ENCODE measurements around the gene FOXD2. TPM values are rescaled to one million over a fixed set of nuclear protein-coding genes. Genes with fewer than 3 reads are reported as not detected.

Gene FOXD2
- polyA plus RNA-seq, 1 of the 3 experiments (the other 2 are of a cell fraction), result not detected

- Histone ChIP-seq H3K27ac (ENCODE audit: low read depth in 2 of 2, low read length in 1 of 2) (no peak overlapping the region), H3K9me3 (no peaks in the 10 kb centered on the region), H3K27me3 (ENCODE audit: insufficient read depth) (no peaks in the 10 kb centered on the region), H4K20me1 (ENCODE audit: insufficient read depth) (no peaks in the 10 kb centered on the region), H3K4me2 (no peak overlapping the region), H3K9me2 (no peaks in the 10 kb centered on the region), H3F3A (replicated peaks; ENCODE audit: insufficient read depth) (no peaks in the 10 kb centered on the region), H3K36me3 (replicated peaks in 1 of 2; ENCODE audit: control insufficient read depth in 1 of 2, insufficient read depth in 2 of 2, low read length in 1 of 2) (no peaks in the 10 kb centered on the region), H3K79me2 (ENCODE audit: insufficient read depth) (no peaks in the 10 kb centered on the region), H2AFZ (ENCODE audit: low read depth) (no peak overlapping the region), H3K4me3 (ENCODE audit: low read depth in 2 of 2, low read length in 1 of 2) (no peak overlapping the region), H3K4me1 (ENCODE audit: control insufficient read depth in 1 of 2, insufficient read depth in 2 of 2, low read depth in 1 of 2, low read length in 1 of 2) (no peaks in the 10 kb centered on the region), H3K9ac (no peak overlapping the region)
- POLR2A ChIA-PET, result no interaction called here
- TF ChIP-seq FOXJ3 (CRISPR knock-in tag; IDR thresholded peaks at IDR 0.05) (no peak), MXI1 (IDR thresholded peaks at IDR 0.05; ENCODE audit: low read depth, low read length) (no peak), FOSL2 (IDR thresholded peaks at IDR 0.05; ENCODE audit: borderline replicate concordance, low read depth) (no peak), TEAD4 (IDR thresholded peaks at IDR 0.05; ENCODE audit: borderline replicate concordance, insufficient read depth) (no peak)
- CTCF ChIA-PET, result interaction anchor here (7.6 kb wide), 1 partner anchor 17 kb away, joined by 41 read pairs; no protein-coding TSS in a partner anchor
- WGBS (ENCODE audit: low lambda C conversion rate), result 83% methylated on average over 5 of the region's 5 CpGs
- DNase-seq, result no peak
Observed at GRCh38 chr1:47405697-47406096, 32.1 kb upstream of the FOXD2 start.

DNA sequence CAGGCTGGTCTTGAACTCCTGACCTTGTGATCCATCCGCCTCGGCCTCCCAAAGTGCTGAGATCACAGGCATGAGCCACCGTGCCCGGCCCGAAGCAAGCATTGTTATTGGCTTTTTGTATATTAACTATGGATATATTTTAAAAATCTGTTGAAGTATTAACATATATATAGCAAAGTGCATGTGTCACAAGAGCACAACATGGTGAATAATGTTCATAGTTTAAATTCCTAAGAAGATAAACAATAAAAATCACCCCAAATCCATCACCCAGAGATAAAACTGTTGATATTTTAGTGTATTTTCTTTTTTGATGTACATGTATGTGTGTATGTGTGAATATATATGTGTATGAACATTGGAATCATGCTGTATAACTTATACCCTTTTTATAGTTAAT, 30.9 kb upstream of the FOXD2 start:
- H3K36me3 ChIP-seq (replicated peaks in 1 of 2; ENCODE audit: control insufficient read depth in 1 of 2, insufficient read depth in 2 of 2, low read length in 1 of 2), result no peaks in the 10 kb centered on the region
- CTCF ChIA-PET, result interaction anchor here (0.8 to 3.6 kb wide), 6 partner anchors 14 to 333 kb away, joined by 3 to 18 read pairs (median 5); no protein-coding TSS in a partner anchor
- no peak for TF ChIP-seq MAX (IDR thresholded peaks at IDR 0.05; ENCODE audit: low read depth)
- TF ChIP-seq, protein P1, sequence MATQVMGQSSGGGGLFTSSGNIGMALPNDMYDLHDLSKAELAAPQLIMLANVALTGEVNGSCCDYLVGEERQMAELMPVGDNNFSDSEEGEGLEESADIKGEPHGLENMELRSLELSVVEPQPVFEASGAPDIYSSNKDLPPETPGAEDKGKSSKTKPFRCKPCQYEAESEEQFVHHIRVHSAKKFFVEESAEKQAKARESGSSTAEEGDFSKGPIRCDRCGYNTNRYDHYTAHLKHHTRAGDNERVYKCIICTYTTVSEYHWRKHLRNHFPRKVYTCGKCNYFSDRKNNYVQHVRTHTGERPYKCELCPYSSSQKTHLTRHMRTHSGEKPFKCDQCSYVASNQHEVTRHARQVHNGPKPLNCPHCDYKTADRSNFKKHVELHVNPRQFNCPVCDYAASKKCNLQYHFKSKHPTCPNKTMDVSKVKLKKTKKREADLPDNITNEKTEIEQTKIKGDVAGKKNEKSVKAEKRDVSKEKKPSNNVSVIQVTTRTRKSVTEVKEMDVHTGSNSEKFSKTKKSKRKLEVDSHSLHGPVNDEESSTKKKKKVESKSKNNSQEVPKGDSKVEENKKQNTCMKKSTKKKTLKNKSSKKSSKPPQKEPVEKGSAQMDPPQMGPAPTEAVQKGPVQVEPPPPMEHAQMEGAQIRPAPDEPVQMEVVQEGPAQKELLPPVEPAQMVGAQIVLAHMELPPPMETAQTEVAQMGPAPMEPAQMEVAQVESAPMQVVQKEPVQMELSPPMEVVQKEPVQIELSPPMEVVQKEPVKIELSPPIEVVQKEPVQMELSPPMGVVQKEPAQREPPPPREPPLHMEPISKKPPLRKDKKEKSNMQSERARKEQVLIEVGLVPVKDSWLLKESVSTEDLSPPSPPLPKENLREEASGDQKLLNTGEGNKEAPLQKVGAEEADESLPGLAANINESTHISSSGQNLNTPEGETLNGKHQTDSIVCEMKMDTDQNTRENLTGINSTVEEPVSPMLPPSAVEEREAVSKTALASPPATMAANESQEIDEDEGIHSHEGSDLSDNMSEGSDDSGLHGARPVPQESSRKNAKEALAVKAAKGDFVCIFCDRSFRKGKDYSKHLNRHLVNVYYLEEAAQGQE (IDR thresholded peaks at IDR 0.05; ENCODE audit: low read depth, low read length), result no peak
- TF ChIP-seq EP300 (IDR thresholded peaks at IDR 0.05; ENCODE audit: borderline replicate concordance in 1 of 2, low read depth in 1 of 2, low read length in 1 of 2), result no peak
- TF ChIP-seq RXRA (IDR thresholded peaks at IDR 0.05; ENCODE audit: borderline replicate concordance, low read depth), result no peak
- TF ChIP-seq, protein P2, sequence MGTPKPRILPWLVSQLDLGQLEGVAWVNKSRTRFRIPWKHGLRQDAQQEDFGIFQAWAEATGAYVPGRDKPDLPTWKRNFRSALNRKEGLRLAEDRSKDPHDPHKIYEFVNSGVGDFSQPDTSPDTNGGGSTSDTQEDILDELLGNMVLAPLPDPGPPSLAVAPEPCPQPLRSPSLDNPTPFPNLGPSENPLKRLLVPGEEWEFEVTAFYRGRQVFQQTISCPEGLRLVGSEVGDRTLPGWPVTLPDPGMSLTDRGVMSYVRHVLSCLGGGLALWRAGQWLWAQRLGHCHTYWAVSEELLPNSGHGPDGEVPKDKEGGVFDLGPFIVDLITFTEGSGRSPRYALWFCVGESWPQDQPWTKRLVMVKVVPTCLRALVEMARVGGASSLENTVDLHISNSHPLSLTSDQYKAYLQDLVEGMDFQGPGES (IDR thresholded peaks at IDR 0.05; ENCODE audit: low read depth, low read length), result no peak
- TF ChIP-seq, protein P3, sequence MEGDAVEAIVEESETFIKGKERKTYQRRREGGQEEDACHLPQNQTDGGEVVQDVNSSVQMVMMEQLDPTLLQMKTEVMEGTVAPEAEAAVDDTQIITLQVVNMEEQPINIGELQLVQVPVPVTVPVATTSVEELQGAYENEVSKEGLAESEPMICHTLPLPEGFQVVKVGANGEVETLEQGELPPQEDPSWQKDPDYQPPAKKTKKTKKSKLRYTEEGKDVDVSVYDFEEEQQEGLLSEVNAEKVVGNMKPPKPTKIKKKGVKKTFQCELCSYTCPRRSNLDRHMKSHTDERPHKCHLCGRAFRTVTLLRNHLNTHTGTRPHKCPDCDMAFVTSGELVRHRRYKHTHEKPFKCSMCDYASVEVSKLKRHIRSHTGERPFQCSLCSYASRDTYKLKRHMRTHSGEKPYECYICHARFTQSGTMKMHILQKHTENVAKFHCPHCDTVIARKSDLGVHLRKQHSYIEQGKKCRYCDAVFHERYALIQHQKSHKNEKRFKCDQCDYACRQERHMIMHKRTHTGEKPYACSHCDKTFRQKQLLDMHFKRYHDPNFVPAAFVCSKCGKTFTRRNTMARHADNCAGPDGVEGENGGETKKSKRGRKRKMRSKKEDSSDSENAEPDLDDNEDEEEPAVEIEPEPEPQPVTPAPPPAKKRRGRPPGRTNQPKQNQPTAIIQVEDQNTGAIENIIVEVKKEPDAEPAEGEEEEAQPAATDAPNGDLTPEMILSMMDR (IDR thresholded peaks at IDR 0.05), result no peak
- TF ChIP-seq, protein P4, sequence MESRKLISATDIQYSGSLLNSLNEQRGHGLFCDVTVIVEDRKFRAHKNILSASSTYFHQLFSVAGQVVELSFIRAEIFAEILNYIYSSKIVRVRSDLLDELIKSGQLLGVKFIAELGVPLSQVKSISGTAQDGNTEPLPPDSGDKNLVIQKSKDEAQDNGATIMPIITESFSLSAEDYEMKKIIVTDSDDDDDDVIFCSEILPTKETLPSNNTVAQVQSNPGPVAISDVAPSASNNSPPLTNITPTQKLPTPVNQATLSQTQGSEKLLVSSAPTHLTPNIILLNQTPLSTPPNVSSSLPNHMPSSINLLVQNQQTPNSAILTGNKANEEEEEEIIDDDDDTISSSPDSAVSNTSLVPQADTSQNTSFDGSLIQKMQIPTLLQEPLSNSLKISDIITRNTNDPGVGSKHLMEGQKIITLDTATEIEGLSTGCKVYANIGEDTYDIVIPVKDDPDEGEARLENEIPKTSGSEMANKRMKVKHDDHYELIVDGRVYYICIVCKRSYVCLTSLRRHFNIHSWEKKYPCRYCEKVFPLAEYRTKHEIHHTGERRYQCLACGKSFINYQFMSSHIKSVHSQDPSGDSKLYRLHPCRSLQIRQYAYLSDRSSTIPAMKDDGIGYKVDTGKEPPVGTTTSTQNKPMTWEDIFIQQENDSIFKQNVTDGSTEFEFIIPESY (IDR thresholded peaks at IDR 0.05; ENCODE audit: borderline replicate concordance, low read depth), result no peak
- no peak for TF ChIP-seq GABPA (IDR thresholded peaks at IDR 0.05; ENCODE audit: low read depth)
- no peak for TF ChIP-seq NRF1 (IDR thresholded peaks at IDR 0.05; ENCODE audit: low read depth, low read length)
- TF ChIP-seq POLR2AphosphoS5 (IDR thresholded peaks at IDR 0.05; ENCODE audit: low read depth, low read length), result no peak
- TF ChIP-seq CHD2 (IDR thresholded peaks at IDR 0.05; ENCODE audit: low read length, partially characterized antibody), result no peak
- no peak for TF ChIP-seq JUND (IDR thresholded peaks at IDR 0.05)
- TF ChIP-seq MEF2A (IDR thresholded peaks at IDR 0.05; ENCODE audit: borderline replicate concordance, low read depth), result no peak
- TF ChIP-seq USF2 (IDR thresholded peaks at IDR 0.05; ENCODE audit: borderline replicate concordance, low read depth, low read length), result no peak

More for the DNA sequence above, 30.9 kb upstream of the FOXD2 start:
- H3K79me2 ChIP-seq (ENCODE audit: insufficient read depth), result no peaks in the 10 kb centered on the region
- H3K27ac ChIP-seq (ENCODE audit: low read depth in 2 of 2, low read length in 1 of 2), result no peak overlapping the region
- H4K20me1 ChIP-seq (ENCODE audit: insufficient read depth), result no peaks in the 10 kb centered on the region
- H3K9me3 ChIP-seq, result no peaks in the 10 kb centered on the region
- 89% methylated on average over 5 of the region's 5 CpGs for WGBS (ENCODE audit: low lambda C conversion rate)
- no peak overlapping the region for H3K9ac ChIP-seq
- H3F3A ChIP-seq (replicated peaks; ENCODE audit: insufficient read depth), result no peaks in the 10 kb centered on the region
- no peak overlapping the region for H2AFZ ChIP-seq (ENCODE audit: low read depth)
- POLR2A ChIA-PET, result no interaction called here
- no peak overlapping the region for H3K4me2 ChIP-seq
- H3K4me3 ChIP-seq (ENCODE audit: low read depth in 2 of 2, low read length in 1 of 2), result no peak overlapping the region
- no peaks in the 10 kb centered on the region for H3K9me2 ChIP-seq
- no peaks in the 10 kb centered on the region for H3K4me1 ChIP-seq (ENCODE audit: control insufficient read depth in 1 of 2, insufficient read depth in 2 of 2, low read depth in 1 of 2, low read length in 1 of 2)
- DNase-seq, result no peak
- no peaks in the 10 kb centered on the region for H3K27me3 ChIP-seq (ENCODE audit: insufficient read depth)
